K562 (cell line): Measurements from ENCODE around the gene NFATC2. TPM values are rescaled to one million over a fixed set of nuclear protein-coding genes. Genes with fewer than 3 reads are reported as not detected.
A peak's percentile ranks its signal among the peaks of the same experiment; 100 is the strongest.

Experiments
- ATAC-seq: fragments of 200-7000 bp; cut with Tn5 transposase; 3 replicates; pipeline ENCODE4 v1.9.1; 2020; ENCODE audit warnings: moderate library complexity
- BruUV-seq: library from RNA; stranded (reverse); fragments of 400-500 nt; replicated peaks from 2 replicates; lab custom pipeline; 2021; lab: Mats Ljungman, UMichigan
- CTCF ChIA-PET: fragments of 300-600 bp; formaldehyde crosslinking; extraction: SDS; loops from one replicate; lab custom pipeline; 2021; ENCODE audit warnings: low intra/inter-chr PET ratio; lab: Yijun Ruan, JAX
- POLR2A ChIA-PET: fragments of 300-600, 350-650 bp; sonication (Branson Sonifier 250); formaldehyde crosslinking; extraction: SDS; loops from one replicate; lab custom pipeline; 2021; ENCODE audit warnings: antibody characterized with exemption, inconsistent platforms; lab: Yijun Ruan, JAX
- DNase-seq, 4 experiments: peaks; one replicate each; pipeline versions ENCODE4 v3.0.0 to v3.0.0-alpha.2; 2011 to 2018; ENCODE audit warnings: low spot score in 3 of 4, mixed read lengths in 3 of 4; ENCODE audit errors: extremely low read depth in 1 of 4
- FAIRE-seq: peaks from 2 replicates; lab custom pipeline; 2011; peaks lifted over from hg19 to GRCh38; lab: Jason Lieb, UNC
- H2AFZ ChIP-seq: 2 replicates; pipeline ENCODE4 v1.6.0; 2011; ENCODE audit warnings: low read depth, low read length, control low read depth, inconsistent platforms
- H3K27ac ChIP-seq: fragments of 200-600 bp; 3 replicates; pipeline ENCODE4 v1.8.0; 2011; ENCODE audit warnings: low read depth, mild to moderate bottlenecking, control low read depth, inconsistent platforms, low read length, moderate library complexity, mixed read lengths; ENCODE audit errors: extremely low read depth
- H3K27me3 ChIP-seq, 2 experiments: fragments of 300-600 bp in 1 of 2; 2 replicates in 1 of 2; 3 replicates in 1 of 2; pipeline versions ENCODE4 v1.6.0 to v1.8.0; 2011; ENCODE audit warnings: inconsistent platforms in 2 of 2, low read length in 2 of 2, mild to moderate bottlenecking in 1 of 2, mixed read lengths in 1 of 2, moderate library complexity in 1 of 2; ENCODE audit not compliant: control insufficient read depth in 2 of 2, insufficient read depth in 2 of 2
- H3K36me3 ChIP-seq: fragments of 300-600 bp; 3 replicates; pipeline ENCODE4 v1.8.0; 2011; ENCODE audit warnings: mild to moderate bottlenecking, low read length, inconsistent platforms; ENCODE audit not compliant: control insufficient read depth, insufficient read depth
- H3K4me1 ChIP-seq, 2 experiments: fragments of 200-600 bp in 1 of 2; replicated peaks in 1 of 2; 2 replicates in 1 of 2; 3 replicates in 1 of 2; pipeline versions ENCODE4 v1.5.1 to v1.8.0; 2011; ENCODE audit warnings: inconsistent platforms in 2 of 2, low read length in 2 of 2, mild to moderate bottlenecking in 1 of 2, mixed read lengths in 1 of 2, moderate library complexity in 1 of 2; ENCODE audit not compliant: control insufficient read depth in 2 of 2, insufficient read depth in 2 of 2
- H3K4me2 ChIP-seq: 2 replicates; pipeline ENCODE4 v1.6.1; 2011; ENCODE audit warnings: low read length, control low read depth, inconsistent platforms, mixed read lengths; ENCODE audit not compliant: insufficient read depth
- H3K4me3 ChIP-seq: fragments of 200-600 bp; sonication (generic), shearing (Covaris generic); 2 replicates; pipeline ENCODE4 v1.5.1; 2016; ENCODE audit warnings: control low read depth, inconsistent platforms
- H3K79me2 ChIP-seq: fragments of 200-600 bp; 3 replicates; pipeline ENCODE4 v1.8.0; 2011; ENCODE audit warnings: low read length, inconsistent platforms; ENCODE audit not compliant: control insufficient read depth, insufficient read depth
- H3K9ac ChIP-seq, 2 experiments: 2 replicates each; pipeline versions ENCODE4 v1.6.0 to v1.6.1; 2011; ENCODE audit warnings: low read depth in 2 of 2, low read length in 2 of 2, control low read depth in 1 of 2, inconsistent platforms in 1 of 2, mild to moderate bottlenecking in 1 of 2, mixed read lengths in 1 of 2; ENCODE audit not compliant: insufficient read depth in 1 of 2
- H3K9me1 ChIP-seq: one replicate; pipeline ENCODE4 v1.6.0; 2011; ENCODE audit warnings: inconsistent platforms, mild to moderate bottlenecking, low read length, moderate library complexity; ENCODE audit not compliant: control insufficient read depth, insufficient read depth
- H3K9me3 ChIP-seq: replicated peaks from 2 replicates; pipeline ENCODE4 v1.5.1; 2011; ENCODE audit warnings: low read depth, low read length, inconsistent platforms; ENCODE audit not compliant: control insufficient read depth, insufficient read depth
- H4K20me1 ChIP-seq: replicated peaks from 2 replicates; pipeline ENCODE4 v1.6.1; 2011; ENCODE audit warnings: low read length, inconsistent platforms, mixed read lengths; ENCODE audit not compliant: control insufficient read depth, insufficient read depth
- CREBBP ChIP-seq: IDR thresholded peaks from one replicate; pipeline ENCODE4 v1.6.1; 2012; ENCODE audit warnings: low read depth, mild to moderate bottlenecking, control low read depth, inconsistent platforms, low read length
- DNMT1 ChIP-seq: fragments of 450-650 bp; IDR thresholded peaks from 2 replicates; pipeline ENCODE4 v1.6.1; 2016; ENCODE audit warnings: antibody characterized with exemption, mild to moderate bottlenecking
- ELF4 ChIP-seq: fragments of 450-650 bp; formaldehyde crosslinking; IDR thresholded peaks from 2 replicates; pipeline ENCODE4 v1.4.0; 2022; ENCODE audit warnings: missing genetic modification characterization
- ETS2 ChIP-seq: IDR thresholded peaks from 2 replicates; pipeline ENCODE4 v1.6.1; 2016; ENCODE audit warnings: borderline replicate concordance, missing genetic modification characterization, mild to moderate bottlenecking, moderate library complexity, missing compliant biosample characterization; ENCODE audit not compliant: poor library complexity, severe bottlenecking
- KLF10 ChIP-seq: fragments of 250-450 bp; sonication (Bioruptor Pico); IDR thresholded peaks from 2 replicates; pipeline ENCODE4 v1.6.1; 2021; ENCODE audit warnings: matching md5 sums
- MLLT1 ChIP-seq, 2 experiments: fragments of 450-650 bp; IDR thresholded peaks; 2 replicates each; pipeline ENCODE4 v1.6.1; 2016
- MYBL2 ChIP-seq, 2 experiments: fragments of 450-650 bp in 1 of 2; sonication (generic) in 1 of 2; formaldehyde crosslinking in 1 of 2; IDR thresholded peaks; 2 replicates each; pipeline versions ENCODE4 v1.6.1 to v1.8.1; 2017 to 2022; ENCODE audit warnings: borderline replicate concordance in 1 of 2, inconsistent platforms in 1 of 2, low read depth in 1 of 2, mild to moderate bottlenecking in 1 of 2, missing genetic modification reagents in 1 of 2, moderate library complexity in 1 of 2
- RAD21 ChIP-seq, 2 experiments: fragments of 250-450 bp in 1 of 2; fragments of 450-650 bp in 1 of 2; sonication (Bioruptor Pico) in 1 of 2; formaldehyde crosslinking in 1 of 2; IDR thresholded peaks in 1 of 2; conservative IDR thresholded peaks in 1 of 2; 2 replicates each; pipeline versions ENCODE4 v1.4.0 to v1.8.0; 2020 to 2022; ENCODE audit warnings: mild to moderate bottlenecking in 2 of 2, moderate library complexity in 1 of 2
- RNF219 ChIP-seq: fragments of 250-450 bp; sonication (Bioruptor Pico); IDR thresholded peaks from 2 replicates; pipeline ENCODE4 v1.5.0; 2022; ENCODE audit warnings: mild to moderate bottlenecking
- TAF1 ChIP-seq: IDR thresholded peaks from 2 replicates; pipeline ENCODE4 v1.6.1; 2011; ENCODE audit warnings: mild to moderate bottlenecking, low read length, moderate library complexity; ENCODE audit not compliant: insufficient read depth, control insufficient read depth, severe bottlenecking; ENCODE audit errors: extremely low read depth
- ZNF224 ChIP-seq: sonication (generic); formaldehyde crosslinking; IDR thresholded peaks from 2 replicates; pipeline ENCODE4 v1.8.0; 2022; ENCODE audit warnings: mild to moderate bottlenecking, missing genetic modification reagents
- ZNF232 ChIP-seq: sonication (generic); formaldehyde crosslinking; IDR thresholded peaks from 2 replicates; pipeline ENCODE4 v1.8.0; 2022; ENCODE audit warnings: mild to moderate bottlenecking, missing genetic modification reagents
- ZNF512 ChIP-seq: IDR thresholded peaks from 2 replicates; pipeline ENCODE4 v1.6.1; 2016; ENCODE audit warnings: missing genetic modification characterization, missing compliant biosample characterization
- WGBS: fragments of 100-300 bp; shearing (Covaris generic); methylation state at CpG from one replicate; pipeline ENCODE4 v1.1.6; 2016; ENCODE audit warnings: low coverage, mixed read lengths; ENCODE audit not compliant: insufficient coverage; ENCODE audit errors: missing lambda C conversion rate; 5-methylcytosine and 5-hydroxymethylcytosine counted together
- in situ Hi-C: fragments of 300-500 bp; cut with MboI; formaldehyde crosslinking; loops from 4 replicates; pipeline ENCODE4 v1.15.0; 2018; ENCODE audit warnings: inconsistent platforms, mixed read lengths
- intact Hi-C: fragments of 100-400 bp; cut with micrococcal nuclease; formaldehyde crosslinking; loops from 2 replicates; pipeline ENCODE4 v1.14.2; 2022
- polyA plus RNA-seq, 8 experiments: library from polyadenylated mRNA; depleted of rRNA in 4 of 8; stranded (reverse) in 5 of 8; unstranded in 3 of 8; fragments of >200 nt; fragmentation: Nextera tagmentation in 2 of 8; fragmentation: Illumina TruSeq in 1 of 8; extraction: Ambion mirVana in 2 of 8; extraction: Trizol in 1 of 8; gene quantifications; 2 replicates each; pipeline versions ENCODE4 v1.2.1 to v1.2.3, GENCODE V29; 2011 to 2014; ENCODE audit warnings: inconsistent platforms in 1 of 8, missing spikeins in 1 of 8
- total RNA-seq, 7 experiments: library from RNA; depleted of rRNA in 6 of 7; stranded (reverse); fragments of >200 nt in 6 of 7; fragmentation: Illumina TruSeq in 2 of 7; extraction: Trizol in 2 of 7; gene quantifications; 2 replicates each; pipeline versions ENCODE4 v1.2.1 to v1.2.3, GENCODE V29; 2011 to 2021; ENCODE audit warnings: low replicate concordance in 1 of 7

The NFATC2 gene
- total and polyA plus RNA-seq, 9 of the 15 experiments (the other 6 are each of a cell fraction or from before 2014, with no cell fraction given), result 1.9 to 11.2 (median 3.0) TPM

DNA sequence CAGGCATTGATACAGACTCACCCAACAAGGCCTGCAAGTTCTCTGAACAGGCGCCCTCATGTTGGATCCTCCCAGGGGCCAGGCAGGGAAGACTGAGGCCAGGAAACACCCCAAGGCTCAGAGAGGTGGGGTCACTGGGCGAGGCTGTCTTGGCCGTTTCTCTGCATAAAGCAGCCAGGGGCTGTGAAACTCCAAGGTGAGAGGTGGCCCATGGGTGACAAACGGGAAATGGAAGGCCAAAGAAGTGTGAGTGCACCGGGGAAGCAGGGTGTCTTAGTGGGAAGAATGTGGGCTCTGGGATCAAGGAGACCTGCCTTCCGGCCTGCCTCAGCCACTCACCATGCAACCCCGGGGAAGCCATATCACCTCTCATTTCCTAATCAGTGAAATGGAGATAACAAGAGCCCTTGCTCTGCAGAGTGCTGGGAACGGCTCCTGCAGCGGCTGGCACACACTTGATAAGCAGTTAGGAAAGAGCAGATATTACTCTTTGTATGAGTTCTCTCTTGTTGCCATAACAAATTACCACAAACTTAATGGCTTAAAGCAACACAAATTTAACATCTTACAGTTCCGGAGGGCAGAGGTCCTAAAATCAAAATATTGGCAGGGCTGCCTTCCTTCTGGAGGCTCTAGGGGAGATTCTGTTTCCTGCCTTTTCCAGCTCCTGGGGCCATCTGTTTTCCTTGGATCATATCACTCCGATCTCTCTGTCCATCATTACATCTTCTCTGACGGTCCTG lies 168.6 kb downstream of the NFATC2 start:
- intact Hi-C loops (loop anchor here (1.0 to 5.0 kb wide), 3 partner anchors 221 to 708 kb away; no protein-coding TSS in a partner anchor), in situ Hi-C loops (loop anchor here (5.0 to 10.0 kb wide), 2 partner anchors 253 to 711 kb away; no protein-coding TSS in a partner anchor)
- 6% methylated on average over 12 of the region's 12 CpGs for WGBS
- POLR2A ChIA-PET, result no interaction called here
- Histone ChIP-seq H3K9me3 (no peaks in the 10 kb centered on the region), H3K4me3 (no peak overlapping the region), H3K4me1 (peaks cover 31 to 40% of the 10 kb centered on the region in 2 experiments), H2AFZ (peak overlapping the region; percentile 75), H3K79me2 (no peaks in the 10 kb centered on the region), H3K27ac (peak overlapping the region; percentile 18; the same call in 2 of the 3 replicates), H3K27me3 (peaks cover 0 to 9% of the 10 kb centered on the region in 2 experiments; a peak in 3 of 5 replicates), H3K9me1 (no peaks in the 10 kb centered on the region), H3K9ac (peak overlapping the region; percentile 23 to 53; a peak in 2 of 4 replicates), H3K4me2 (peak overlapping the region; percentile 43), H3K36me3 (no peaks in the 10 kb centered on the region), H4K20me1 (0 out of 2 replicates have a peak, but pooled peaks cover 6% of the 10 kb centered on the region)
- BruUV-seq, result no TSS peak
- ATAC-seq, result peak; percentile 61
- CTCF ChIA-PET, result interaction anchor here (2.9 kb wide), 1 partner anchor 221 kb away, joined by 25 read pairs; no protein-coding TSS in a partner anchor
- peak; percentile 88 for FAIRE-seq
- DNase-seq, result peak; percentile 67 to 82 (median 74)
- no peak for TF ChIP-seq ZNF512
- no peak for TF ChIP-seq CREBBP
- no peak for TF ChIP-seq ETS2 (tag)
- no peak for TF ChIP-seq KLF10
- TF ChIP-seq RAD21 (CRISPR knock-in tag; conservative IDR thresholded peaks at IDR 0.05 in 1 of 2, IDR thresholded peaks at IDR 0.05 in 1 of 2), result peak in 1 of 2 experiments; percentile 4; a peak in 1 of 4 replicates
- TF ChIP-seq MYBL2 (IDR thresholded peaks at IDR 0.05; ENCODE audit: low read depth), result no peak
- TF ChIP-seq MYBL2 (CRISPR knock-in tag; IDR thresholded peaks at IDR 0.05; ENCODE audit: borderline replicate concordance), result no peak
- no peak for TF ChIP-seq ZNF232 (CRISPR knock-in tag)
- no peak for TF ChIP-seq ZNF224 (CRISPR knock-in tag)
- no peak for TF ChIP-seq ELF4 (CRISPR knock-in tag)
- TF ChIP-seq DNMT1, result no peak
- peak; percentile 32 for TF ChIP-seq TAF1
- no peak for TF ChIP-seq MLLT1 (IDR thresholded peaks at IDR 0.05)
- TF ChIP-seq RNF219, result no peak
